Adrenal gland (tissue), 5 donors: ENCODE results near the gene UPP1.

Source experiments
- POLR2A ChIP-seq, 2 donors: fragments of 450-650 bp; IDR thresholded peaks; one replicate each; pipeline ENCODE4 v1.6.1; 2017; ENCODE audit warnings: antibody characterized with exemption in 2 of 2, mild to moderate bottlenecking in 2 of 2, moderate library complexity in 1 of 2
- TF ChIP-seq, protein P1 (sequence below), 6 experiments: fragments of 450-650 bp in 4 of 6; fragments of 200-600 bp in 2 of 6; sonication (generic) in 1 of 6; IDR thresholded peaks; 1 replicate in 5 of 6; 2 replicates in 1 of 6; pipeline versions ENCODE4 v1.5.1 to v1.8.0; 2016 to 2021; ENCODE audit warnings: antibody characterized with exemption in 6 of 6, mild to moderate bottlenecking in 2 of 6, moderate library complexity in 1 of 6
- donor health status: DM: no; HTN: no; CAD: no.

DNA sequence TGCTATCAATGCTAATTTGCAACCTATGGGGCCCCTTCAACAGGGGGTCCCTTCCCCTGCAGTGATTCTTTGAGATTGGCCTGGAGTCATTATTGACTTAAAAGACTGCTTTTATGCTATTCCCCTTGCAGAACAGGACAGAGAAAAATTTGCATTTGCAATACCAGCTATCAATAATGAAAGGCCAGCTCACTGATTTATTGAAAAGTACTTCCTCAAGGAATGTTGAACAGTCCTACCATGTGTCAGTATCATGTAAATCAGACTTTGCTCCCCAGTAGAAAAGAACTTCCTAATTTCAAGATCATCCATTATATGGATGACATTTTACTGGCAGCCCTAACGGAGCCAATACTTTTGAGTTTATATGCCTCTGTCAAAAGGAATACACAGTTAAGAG, 52.5 kb downstream of the UPP1 start:
- TF ChIP-seq, protein P1, sequence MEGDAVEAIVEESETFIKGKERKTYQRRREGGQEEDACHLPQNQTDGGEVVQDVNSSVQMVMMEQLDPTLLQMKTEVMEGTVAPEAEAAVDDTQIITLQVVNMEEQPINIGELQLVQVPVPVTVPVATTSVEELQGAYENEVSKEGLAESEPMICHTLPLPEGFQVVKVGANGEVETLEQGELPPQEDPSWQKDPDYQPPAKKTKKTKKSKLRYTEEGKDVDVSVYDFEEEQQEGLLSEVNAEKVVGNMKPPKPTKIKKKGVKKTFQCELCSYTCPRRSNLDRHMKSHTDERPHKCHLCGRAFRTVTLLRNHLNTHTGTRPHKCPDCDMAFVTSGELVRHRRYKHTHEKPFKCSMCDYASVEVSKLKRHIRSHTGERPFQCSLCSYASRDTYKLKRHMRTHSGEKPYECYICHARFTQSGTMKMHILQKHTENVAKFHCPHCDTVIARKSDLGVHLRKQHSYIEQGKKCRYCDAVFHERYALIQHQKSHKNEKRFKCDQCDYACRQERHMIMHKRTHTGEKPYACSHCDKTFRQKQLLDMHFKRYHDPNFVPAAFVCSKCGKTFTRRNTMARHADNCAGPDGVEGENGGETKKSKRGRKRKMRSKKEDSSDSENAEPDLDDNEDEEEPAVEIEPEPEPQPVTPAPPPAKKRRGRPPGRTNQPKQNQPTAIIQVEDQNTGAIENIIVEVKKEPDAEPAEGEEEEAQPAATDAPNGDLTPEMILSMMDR (IDR thresholded peaks at IDR 0.05) = no peak
- TF ChIP-seq POLR2A (IDR thresholded peaks at IDR 0.05) = no peak
